ENCODE data around the gene NR1D2.

GRCh38 chr3:23913873-23914743, 31.0 kb upstream of the NR1D2 start:
- TF ChIP-seq EP300 (conservative IDR thresholded peaks at IDR 0.05; ENCODE audit: poor library complexity, severe bottlenecking): no peak
- TF ChIP-seq SMC3 (conservative IDR thresholded peaks at IDR 0.05; ENCODE audit: poor library complexity): no peak
- no peak for TF ChIP-seq CTCF (IDR thresholded peaks at IDR 0.05; ENCODE audit: poor library complexity, severe bottlenecking)
- no peak for TF ChIP-seq POLR2AphosphoS5 (IDR thresholded peaks at IDR 0.05)

All from neural cell (in vitro differentiated cells).